Erythroblast (primary cell): Measurements from ENCODE around the gene MDH1B.

Experiments
- GATA1 ChIP-seq: IDR thresholded peaks from 2 replicates; pipeline ENCODE4 v1.6.1; 2011; ENCODE audit warnings: low read depth, mild to moderate bottlenecking, control low read depth, low read length, moderate library complexity
- POLR2A ChIP-seq: IDR thresholded peaks from 2 replicates; pipeline ENCODE4 v1.6.1; 2011; ENCODE audit warnings: mild to moderate bottlenecking, low read length

DNA sequence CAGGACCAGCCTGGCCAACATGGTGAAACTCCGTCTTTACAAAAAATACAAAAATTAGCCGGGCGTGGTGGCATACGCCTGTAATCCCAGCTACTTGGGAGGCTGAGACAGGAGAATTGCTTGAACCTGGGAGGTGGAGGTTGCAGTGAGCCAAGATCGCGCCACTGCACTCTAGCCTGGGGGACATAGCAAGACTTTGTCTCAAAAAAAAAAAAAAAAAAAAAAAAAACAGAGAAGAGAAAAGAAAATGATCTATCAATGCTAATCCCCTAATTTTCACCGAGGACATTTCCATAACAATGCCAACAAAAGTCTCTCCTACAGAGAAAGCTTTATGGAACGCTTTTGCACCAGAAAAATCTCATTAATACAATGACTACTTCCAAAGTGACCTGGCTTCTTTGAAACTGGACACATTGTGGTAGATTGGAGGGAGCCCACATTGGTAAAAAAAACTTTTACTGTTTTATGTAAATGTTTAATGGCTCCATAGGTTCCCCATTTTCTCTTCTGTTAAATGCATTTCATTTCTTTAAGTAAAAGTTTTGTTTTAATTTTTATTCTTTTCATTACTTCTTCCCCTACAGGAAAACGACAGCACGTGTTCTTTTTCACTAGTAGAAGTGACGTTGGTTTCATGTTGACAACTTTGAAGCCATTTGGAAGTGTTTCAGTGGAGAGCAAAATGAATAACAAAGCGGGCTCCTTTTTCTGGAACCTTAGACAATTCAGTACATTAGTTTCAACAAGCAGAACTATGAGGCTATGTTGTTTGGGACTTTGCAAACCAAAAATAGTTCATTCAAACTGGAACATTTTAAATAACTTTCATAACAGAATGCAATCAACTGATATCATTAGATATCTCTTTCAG, 1.2 kb upstream of the MDH1B start:
- TF ChIP-seq POLR2A: no peak
- TF ChIP-seq GATA1: no peak
